Gastroesophageal sphincter (tissue), 3 donors: Measurements from ENCODE around the gene PDZD8.

Source experiments
- POLR2A ChIP-seq, 2 donors: fragments of 450-650 bp; IDR thresholded peaks; one replicate each; pipeline ENCODE4 v1.6.1; 2017; ENCODE audit warnings: antibody characterized with exemption in 2 of 2, mild to moderate bottlenecking in 2 of 2, moderate library complexity in 1 of 2
- POLR2AphosphoS5 ChIP-seq: sonication (generic); formaldehyde crosslinking; IDR thresholded peaks from one replicate; pipeline ENCODE4 v1.6.1; 2017; ENCODE audit warnings: antibody characterized with exemption
- TF ChIP-seq, protein P1 (sequence below), 4 experiments: fragments of 200-600 bp in 2 of 4; fragments of 450-650 bp in 2 of 4; sonication (generic) in 1 of 4; IDR thresholded peaks; one replicate each; pipeline ENCODE4 v1.5.1; 2017 to 2019; ENCODE audit warnings: antibody characterized with exemption in 4 of 4, mild to moderate bottlenecking in 2 of 4, moderate library complexity in 2 of 4

DNA sequence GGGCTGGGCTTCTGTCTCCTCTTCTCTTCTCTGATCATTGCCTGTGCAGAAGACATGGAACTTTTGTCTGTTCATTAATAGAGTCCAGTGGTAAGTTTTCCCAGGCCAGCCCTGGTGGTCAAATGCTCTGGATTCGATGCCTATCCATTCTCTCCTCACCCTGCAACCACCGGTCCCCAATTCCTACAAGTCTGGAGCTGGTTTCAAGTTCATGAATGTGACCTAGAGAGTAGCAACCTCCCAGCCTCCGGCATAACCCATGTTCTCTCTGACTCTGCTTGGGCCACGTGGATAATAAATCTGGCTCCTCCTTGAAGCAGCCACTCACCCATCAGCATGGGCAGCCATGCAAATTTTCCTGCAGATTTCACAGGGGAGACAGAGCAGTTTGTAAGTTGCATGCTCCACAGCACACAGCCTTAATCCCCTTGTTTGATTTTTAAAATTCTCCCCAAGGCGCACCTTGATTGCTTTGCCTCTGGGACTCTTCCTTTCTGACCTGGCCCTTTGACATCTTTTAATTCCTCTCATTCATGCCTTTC lies 37.3 kb upstream of the PDZD8 start:
- TF ChIP-seq POLR2A (IDR thresholded peaks at IDR 0.05), result no peak
- TF ChIP-seq, protein P1, sequence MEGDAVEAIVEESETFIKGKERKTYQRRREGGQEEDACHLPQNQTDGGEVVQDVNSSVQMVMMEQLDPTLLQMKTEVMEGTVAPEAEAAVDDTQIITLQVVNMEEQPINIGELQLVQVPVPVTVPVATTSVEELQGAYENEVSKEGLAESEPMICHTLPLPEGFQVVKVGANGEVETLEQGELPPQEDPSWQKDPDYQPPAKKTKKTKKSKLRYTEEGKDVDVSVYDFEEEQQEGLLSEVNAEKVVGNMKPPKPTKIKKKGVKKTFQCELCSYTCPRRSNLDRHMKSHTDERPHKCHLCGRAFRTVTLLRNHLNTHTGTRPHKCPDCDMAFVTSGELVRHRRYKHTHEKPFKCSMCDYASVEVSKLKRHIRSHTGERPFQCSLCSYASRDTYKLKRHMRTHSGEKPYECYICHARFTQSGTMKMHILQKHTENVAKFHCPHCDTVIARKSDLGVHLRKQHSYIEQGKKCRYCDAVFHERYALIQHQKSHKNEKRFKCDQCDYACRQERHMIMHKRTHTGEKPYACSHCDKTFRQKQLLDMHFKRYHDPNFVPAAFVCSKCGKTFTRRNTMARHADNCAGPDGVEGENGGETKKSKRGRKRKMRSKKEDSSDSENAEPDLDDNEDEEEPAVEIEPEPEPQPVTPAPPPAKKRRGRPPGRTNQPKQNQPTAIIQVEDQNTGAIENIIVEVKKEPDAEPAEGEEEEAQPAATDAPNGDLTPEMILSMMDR (IDR thresholded peaks at IDR 0.05), result no peak
- TF ChIP-seq POLR2AphosphoS5, result no peak
